ENCODE data around the gene RAPH1.

Gene RAPH1

GRCh38 chr2:203553784-203554183 lies 18.7 kb upstream of the RAPH1 start:
- no peaks in the 10 kb centered on the region for H3K36me3 ChIP-seq (replicated peaks; ENCODE audit: low read depth, low read length)
- no peaks in the 10 kb centered on the region for H4K20me1 ChIP-seq (ENCODE audit: insufficient read depth, low read length)
- no peak overlapping the region for H3K9ac ChIP-seq (ENCODE audit: low read length)
- H3K4me1 ChIP-seq (ENCODE audit: low read length) = no peaks in the 10 kb centered on the region
- no peak overlapping the region for H2AFZ ChIP-seq (ENCODE audit: low read depth, low read length)
- H3K27me3 ChIP-seq (ENCODE audit: low read depth, low read length) = peaks cover 12% of the 10 kb centered on the region
- no peak overlapping the region for H3K27ac ChIP-seq (ENCODE audit: low read length)
- no peak for TF ChIP-seq EZH2phosphoT487 (IDR thresholded peaks at IDR 0.05; ENCODE audit: low read depth)
- no peak for TF ChIP-seq CTCF (IDR thresholded peaks at IDR 0.05; ENCODE audit: low read depth, low read length)
- no peaks in the 10 kb centered on the region for H3K9me3 ChIP-seq (ENCODE audit: insufficient read depth, low read length)
- no peaks in the 10 kb centered on the region for H3K79me2 ChIP-seq (ENCODE audit: low read length)
- H3K4me3 ChIP-seq (ENCODE audit: low read length) = no peak overlapping the region
- H3K4me2 ChIP-seq (ENCODE audit: low read length) = no peak overlapping the region

- H2AFZ ChIP-seq (ENCODE audit: low read depth, low read length) = no peak overlapping the region
- H3K36me3 ChIP-seq (replicated peaks; ENCODE audit: low read depth, low read length) = no peaks in the 10 kb centered on the region
- no peak overlapping the region for H3K9ac ChIP-seq (ENCODE audit: low read length)
- H3K4me3 ChIP-seq (ENCODE audit: low read length) = no peak overlapping the region
- no peak overlapping the region for H3K4me2 ChIP-seq (ENCODE audit: low read length)
- peaks cover 12% of the 10 kb centered on the region for H3K27me3 ChIP-seq (ENCODE audit: low read depth, low read length)
- H3K9me3 ChIP-seq (ENCODE audit: insufficient read depth, low read length) = no peaks in the 10 kb centered on the region
- H3K27ac ChIP-seq (ENCODE audit: low read length) = no peak overlapping the region
- TF ChIP-seq EZH2phosphoT487 (IDR thresholded peaks at IDR 0.05; ENCODE audit: low read depth) (no peak), CTCF (IDR thresholded peaks at IDR 0.05; ENCODE audit: low read depth, low read length) (no peak)
- no peaks in the 10 kb centered on the region for H4K20me1 ChIP-seq (ENCODE audit: insufficient read depth, low read length)
- H3K79me2 ChIP-seq (ENCODE audit: low read length) = no peaks in the 10 kb centered on the region
- H3K4me1 ChIP-seq (ENCODE audit: low read length) = no peaks in the 10 kb centered on the region
These were observed 16.7 kb upstream of the RAPH1 start for GRCh38 chr2:203551778-203552177.

- Histone ChIP-seq H3K9ac (ENCODE audit: low read length) (no peak overlapping the region), H3K4me1 (ENCODE audit: low read length) (no peaks in the 10 kb centered on the region), H3K9me3 (ENCODE audit: insufficient read depth, low read length) (no peaks in the 10 kb centered on the region), H4K20me1 (ENCODE audit: insufficient read depth, low read length) (no peaks in the 10 kb centered on the region), H3K27me3 (ENCODE audit: low read depth, low read length) (peaks cover 18% of the 10 kb centered on the region), H3K36me3 (replicated peaks; ENCODE audit: low read depth, low read length) (no peaks in the 10 kb centered on the region), H2AFZ (ENCODE audit: low read depth, low read length) (no peak overlapping the region), H3K4me2 (ENCODE audit: low read length) (no peak overlapping the region), H3K4me3 (ENCODE audit: low read length) (no peak overlapping the region), H3K27ac (ENCODE audit: low read length) (no peak overlapping the region), H3K79me2 (ENCODE audit: low read length) (no peaks in the 10 kb centered on the region)
- TF ChIP-seq EZH2phosphoT487 (IDR thresholded peaks at IDR 0.05; ENCODE audit: low read depth) (no peak), CTCF (IDR thresholded peaks at IDR 0.05; ENCODE audit: low read depth, low read length) (no peak)
These were observed 15.2 kb upstream of the RAPH1 start for GRCh38 chr2:203550266-203550665.

GRCh38 chr2:203549406-203549805 lies 14.3 kb upstream of the RAPH1 start:
- no peak overlapping the region for H3K9ac ChIP-seq (ENCODE audit: low read length)
- no peaks in the 10 kb centered on the region for H3K36me3 ChIP-seq (replicated peaks; ENCODE audit: low read depth, low read length)
- TF ChIP-seq CTCF (IDR thresholded peaks at IDR 0.05; ENCODE audit: low read depth, low read length) = no peak
- TF ChIP-seq EZH2phosphoT487 (IDR thresholded peaks at IDR 0.05; ENCODE audit: low read depth) = no peak
- H3K4me3 ChIP-seq (ENCODE audit: low read length) = no peak overlapping the region
- H4K20me1 ChIP-seq (ENCODE audit: insufficient read depth, low read length) = no peaks in the 10 kb centered on the region
- no peak overlapping the region for H3K4me2 ChIP-seq (ENCODE audit: low read length)
- H3K79me2 ChIP-seq (ENCODE audit: low read length) = no peaks in the 10 kb centered on the region
- H3K27me3 ChIP-seq (ENCODE audit: low read depth, low read length) = peaks cover 18% of the 10 kb centered on the region
- H2AFZ ChIP-seq (ENCODE audit: low read depth, low read length) = no peak overlapping the region
- H3K9me3 ChIP-seq (ENCODE audit: insufficient read depth, low read length) = no peaks in the 10 kb centered on the region
- no peak overlapping the region for H3K27ac ChIP-seq (ENCODE audit: low read length)
- H3K4me1 ChIP-seq (ENCODE audit: low read length) = no peaks in the 10 kb centered on the region
